RKO (cell line): ENCODE measurements around the gene PELI1.
"Not testable (repeated sequence)": the region's sequence is repeated elsewhere in the genome, so short reads cannot be mapped to it uniquely, and the experiment has no call there.

Experiments
- DNase-seq: peaks from one replicate; pipeline ENCODE4 v3.0.0-alpha.2; 2016; ENCODE audit warnings: low spot score

The PELI1 gene

DNA sequence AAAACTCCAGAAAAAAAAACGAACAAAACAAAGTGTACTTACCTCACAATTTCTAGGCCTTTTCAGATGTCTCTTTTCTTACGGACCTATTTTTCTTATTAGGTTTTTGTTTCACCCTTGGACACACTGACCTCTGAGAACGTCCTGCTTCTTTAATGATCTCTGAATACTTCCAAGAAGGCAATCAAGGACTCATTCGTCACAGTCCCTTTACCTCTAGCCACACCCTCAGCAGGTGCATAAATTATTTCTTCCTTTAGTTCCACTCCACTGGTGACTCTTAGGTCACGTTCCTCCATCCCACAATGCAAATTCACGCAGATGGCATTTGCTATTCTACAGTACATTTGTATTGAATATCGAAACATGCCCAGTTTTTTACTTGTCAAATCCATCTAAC, 21.9 kb downstream of the PELI1 start:
- DNase-seq: no peak

GRCh38 chr2:64120928-64121327, 23.3 kb downstream of the PELI1 start:
- DNase-seq: no peak

DNA sequence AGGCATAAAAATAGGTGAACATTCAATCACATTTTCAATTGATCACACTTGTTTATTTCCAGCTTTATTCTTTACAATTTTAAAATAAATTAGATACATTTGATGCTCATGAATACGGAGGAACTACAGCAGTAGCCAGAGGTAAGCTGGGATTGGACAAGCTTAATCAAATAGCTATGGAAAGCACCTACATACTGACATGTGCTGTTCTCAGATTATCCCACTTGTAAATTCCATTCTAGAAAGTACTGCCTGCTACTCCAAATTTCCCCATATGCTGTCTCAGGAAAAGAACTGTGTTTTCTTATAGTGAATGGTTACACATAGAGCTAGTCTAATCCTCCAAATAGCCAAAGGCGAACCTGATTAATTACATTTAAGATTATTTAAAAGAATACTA, 24.2 kb downstream of the PELI1 start:
- no peak for DNase-seq

DNA sequence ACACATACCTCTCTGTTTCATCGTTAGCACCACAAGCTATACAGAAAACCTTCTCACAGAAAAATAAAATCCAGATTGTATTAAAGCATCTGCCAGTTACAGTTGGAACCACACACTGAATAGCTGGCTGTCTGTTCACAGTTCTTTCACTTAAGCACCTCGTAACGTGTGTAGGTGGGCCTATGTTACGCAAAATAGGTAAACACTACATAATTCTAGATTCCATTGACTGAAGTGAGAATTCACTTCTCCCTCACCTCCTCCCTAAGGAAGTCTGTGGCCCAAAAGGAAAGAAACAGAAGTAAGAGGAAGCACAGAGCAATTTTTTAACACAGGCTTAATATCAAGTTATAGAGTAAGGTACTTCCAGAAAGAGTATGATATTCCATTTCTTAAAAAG, 24.9 kb downstream of the PELI1 start:
- DNase-seq: no peak

- peak; percentile 7 for DNase-seq
These were observed 28.2 kb downstream of the PELI1 start for GRCh38 chr2:64115808-64116598.

DNA sequence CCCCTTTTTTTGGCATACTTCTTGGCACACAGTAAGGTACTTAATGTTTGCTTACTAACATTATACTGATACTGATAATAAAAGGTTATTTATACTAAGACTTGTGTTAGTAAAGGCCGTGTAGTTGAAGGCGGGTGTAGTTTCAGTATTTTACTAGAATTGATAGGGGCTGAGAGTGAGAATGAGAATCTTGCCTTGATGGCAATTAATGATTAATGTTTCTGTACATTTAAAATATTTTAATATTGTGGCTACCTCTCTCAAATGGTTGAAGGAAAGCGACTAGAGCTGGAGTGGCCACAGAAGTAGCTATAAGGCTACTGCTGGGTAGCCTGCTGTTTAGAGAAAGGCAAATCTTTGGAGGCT, 29.3 kb downstream of the PELI1 start:
- no peak for DNase-seq

DNA sequence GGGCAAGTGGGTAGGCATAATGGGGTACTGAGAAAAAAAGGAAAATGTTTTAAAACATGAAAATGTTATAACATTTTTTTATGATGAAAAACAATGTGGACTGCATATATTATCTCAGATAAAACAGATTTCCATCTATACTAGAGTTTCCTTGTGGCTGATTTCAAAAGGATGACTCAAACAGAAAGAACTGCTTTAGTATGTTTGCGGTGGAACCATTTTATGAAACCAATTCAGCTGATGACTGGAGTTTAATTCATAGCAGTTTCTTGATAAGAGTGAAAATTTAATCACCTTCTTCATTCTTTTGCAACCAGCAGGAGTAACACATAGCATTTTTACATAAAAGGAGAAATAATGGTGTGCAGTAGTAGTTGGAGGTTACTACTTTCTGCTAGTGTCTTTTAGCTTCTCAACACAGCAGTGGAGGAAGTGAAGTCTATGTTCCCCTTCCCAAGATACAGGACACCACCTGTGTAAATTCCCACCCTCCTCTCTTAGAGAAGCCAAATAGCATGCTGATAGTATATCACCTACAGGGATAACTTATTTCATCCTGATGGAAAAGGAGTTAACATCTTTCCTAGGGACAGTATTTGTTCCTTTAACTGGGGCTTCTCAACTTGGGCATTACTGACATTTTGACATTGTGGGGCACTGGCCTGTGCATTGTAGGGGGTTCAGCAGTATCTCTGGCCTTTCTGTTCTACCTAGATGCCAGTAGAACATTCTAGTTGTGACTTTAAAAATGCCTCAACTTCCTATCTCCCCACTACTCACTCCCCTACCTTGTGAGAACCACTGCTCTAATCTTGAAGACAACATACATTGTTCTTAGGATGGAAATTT, 29.9 kb downstream of the PELI1 start:
- DNase-seq: no peak

GRCh38 chr2:64112016-64112415, 32.2 kb downstream of the PELI1 start:
- DNase-seq: no peak

DNA sequence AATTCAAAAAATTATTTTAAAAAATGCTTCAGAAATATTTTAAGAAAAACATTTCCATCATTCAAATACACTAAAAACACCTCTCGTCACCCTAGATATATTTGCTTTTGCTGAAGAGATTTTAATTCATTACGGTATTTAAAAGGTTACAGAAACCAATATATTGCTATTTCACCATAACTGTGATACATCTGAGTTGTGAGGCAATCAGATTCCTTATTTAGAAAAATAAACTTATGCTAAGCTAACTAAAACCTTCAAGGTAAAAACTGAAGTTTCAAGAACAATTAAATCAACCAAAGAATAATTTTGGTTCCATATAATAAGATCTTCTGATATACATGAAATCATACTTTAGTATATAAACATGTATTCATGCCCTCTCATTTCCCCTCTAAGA, 32.8 kb downstream of the PELI1 start:
- DNase-seq: no peak

DNA sequence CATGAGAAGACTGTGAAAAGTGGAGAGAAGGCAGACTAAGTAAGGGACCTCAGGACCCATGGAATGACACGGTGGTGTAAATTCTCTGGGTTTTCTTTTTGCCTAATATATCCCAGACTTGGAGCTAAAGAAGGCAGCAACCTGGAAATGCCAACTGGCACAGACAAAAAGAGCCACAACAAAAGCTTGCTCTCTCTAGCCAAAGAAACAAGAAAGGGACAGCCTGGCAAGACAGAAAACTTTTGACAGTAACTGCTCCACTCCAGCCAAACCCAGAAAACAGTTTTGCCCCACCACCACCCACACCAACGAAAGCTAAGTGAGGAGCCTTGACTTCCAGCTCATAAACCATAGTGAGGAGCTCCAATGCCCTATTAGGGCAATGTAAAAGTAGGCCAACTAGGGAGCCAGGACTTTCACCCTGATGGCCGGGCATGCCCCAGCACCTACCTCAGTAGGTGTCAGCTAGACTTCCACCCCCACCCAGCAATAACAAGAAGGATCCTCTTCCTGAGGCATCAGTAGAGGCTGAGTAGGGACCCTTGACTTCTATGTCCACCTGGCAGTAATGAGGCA, 35.5 kb downstream of the PELI1 start:
- DNase-seq: no peak

DNA sequence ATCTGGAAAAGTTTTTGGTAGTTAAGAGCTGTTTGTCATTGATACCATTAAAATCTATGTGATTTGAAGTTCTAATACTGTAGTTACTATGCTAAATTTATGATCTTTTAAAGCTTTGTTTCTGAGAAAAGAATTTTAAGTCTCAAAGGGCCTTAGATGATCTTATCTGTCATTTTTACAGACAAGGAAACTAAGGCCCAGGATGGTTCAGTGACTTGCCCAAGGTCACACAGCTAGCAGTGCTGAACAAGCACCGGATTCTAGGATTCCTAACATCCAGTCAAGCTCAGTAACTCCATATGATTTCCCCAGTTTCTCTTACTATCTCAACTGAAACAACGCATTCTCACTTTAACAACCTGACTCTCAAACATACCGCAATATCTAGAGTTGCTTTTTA, 37.7 kb downstream of the PELI1 start:
- DNase-seq: no peak

- DNase-seq: no peak
These were observed 38.4 kb downstream of the PELI1 start for GRCh38 chr2:64105670-64106461.

DNA sequence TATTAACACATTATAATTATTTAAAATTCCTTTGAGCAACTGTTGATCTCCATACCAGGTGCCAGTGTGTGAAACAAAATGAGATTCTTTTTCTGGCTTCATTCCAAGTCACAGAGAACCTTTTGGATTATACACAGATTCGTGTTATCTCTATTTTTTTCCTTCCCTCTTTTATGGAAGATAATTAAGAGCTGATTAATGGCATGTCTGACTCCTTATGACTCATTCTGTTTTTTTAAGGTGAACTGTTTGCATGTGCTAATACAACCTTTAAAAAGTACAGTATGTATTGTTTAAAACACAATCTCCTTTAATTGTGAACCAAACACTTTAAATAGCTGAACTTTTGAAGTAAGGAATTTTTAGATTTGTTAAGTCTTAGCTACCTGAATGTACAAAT, 39.3 kb downstream of the PELI1 start:
- DNase-seq: no peak

DNA sequence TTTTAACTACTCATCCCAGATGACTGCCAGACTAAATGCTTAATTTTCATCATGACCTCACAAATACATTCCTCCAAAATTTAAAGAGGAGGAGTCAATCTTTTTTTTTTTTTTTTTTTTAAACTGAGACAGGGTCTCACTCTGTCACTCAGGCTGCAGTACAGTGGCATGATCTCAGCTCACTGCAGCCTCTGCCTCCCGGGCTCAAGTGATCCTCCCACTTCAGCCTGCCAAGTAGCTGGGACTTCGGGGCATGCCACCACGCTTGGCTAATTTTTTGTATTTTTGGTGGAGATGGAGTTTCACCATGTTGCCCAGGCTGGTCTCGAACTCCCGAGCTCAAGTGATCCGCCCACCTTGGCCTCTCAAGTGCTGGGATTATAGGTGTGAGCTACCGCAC, 41.5 kb downstream of the PELI1 start:
- not testable (repeated sequence) for DNase-seq

GRCh38 chr2:64101141-64101591, 43.1 kb downstream of the PELI1 start:
- no peak for DNase-seq

DNA sequence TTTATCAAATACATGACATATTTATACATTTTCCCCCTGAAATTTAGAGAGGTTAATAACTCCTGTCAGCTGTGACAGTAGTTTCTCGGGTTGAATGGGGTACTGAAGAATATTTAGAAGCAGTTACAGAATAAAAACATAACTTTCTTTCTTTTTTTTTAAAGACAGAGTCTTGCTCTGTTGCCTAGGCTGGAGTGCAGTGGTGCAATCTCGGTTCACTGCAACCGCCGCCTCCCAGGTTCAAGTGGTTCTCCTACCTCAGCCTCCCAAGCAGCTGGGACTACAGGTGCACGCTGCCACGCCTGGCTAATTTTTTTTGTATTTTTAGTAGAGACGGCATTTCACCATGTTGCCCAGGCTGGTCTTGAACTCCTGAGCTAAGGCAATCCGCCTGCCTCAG, 43.6 kb downstream of the PELI1 start:
- DNase-seq: not testable (repeated sequence)

DNA sequence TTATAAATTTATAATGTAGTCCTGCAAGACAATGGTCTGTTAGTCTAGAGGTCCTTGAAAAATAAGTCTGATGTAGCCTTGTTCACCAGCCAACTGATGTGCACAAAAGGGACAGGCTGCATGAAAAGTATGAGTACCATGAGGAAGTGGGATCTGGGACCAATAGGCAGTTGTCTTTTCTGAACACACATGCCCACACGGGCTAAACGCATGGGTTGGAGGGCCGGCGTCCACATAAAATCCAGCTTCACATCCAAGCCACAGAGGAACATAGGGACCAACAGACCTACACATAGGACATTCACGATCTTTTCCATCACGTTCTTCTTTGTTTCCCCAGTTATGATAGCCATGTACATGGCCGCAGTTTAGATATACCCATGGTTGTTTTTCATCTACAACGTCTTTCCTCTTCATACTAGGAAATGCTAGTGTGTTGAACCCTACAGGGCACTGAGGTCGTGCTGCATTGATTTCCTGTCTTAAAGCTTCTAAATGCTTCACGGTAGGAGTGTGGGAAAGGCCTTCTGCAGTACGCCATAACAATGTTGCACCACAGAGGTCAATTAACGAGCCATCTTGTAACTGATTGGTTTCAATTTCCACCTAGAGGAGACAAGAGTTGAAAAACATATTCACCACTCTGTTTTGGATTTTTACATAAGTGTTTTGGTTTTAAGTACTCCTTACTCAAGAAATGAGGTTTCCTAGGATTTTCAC, 49.4 kb downstream of the PELI1 start:
- DNase-seq: no peak

DNA sequence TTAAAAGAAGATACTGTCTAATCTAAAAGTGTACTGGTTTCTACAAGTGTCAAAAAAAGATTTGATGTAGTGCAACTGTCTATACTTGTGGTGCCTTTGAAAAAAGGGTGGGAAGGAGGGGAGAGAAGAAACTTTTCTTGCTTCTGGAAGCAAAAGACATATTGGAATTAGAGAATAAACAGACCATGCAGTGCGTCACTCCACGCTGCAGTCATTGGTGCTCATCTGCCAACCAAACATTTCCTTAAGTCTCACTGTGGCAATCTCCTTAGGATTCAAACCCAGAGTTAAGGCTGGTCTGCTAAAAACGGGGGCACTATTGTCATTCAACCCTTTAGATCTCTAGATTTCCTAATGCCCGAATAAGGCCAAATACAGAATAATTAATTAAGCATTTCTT, 50.9 kb downstream of the PELI1 start:
- no peak for DNase-seq

DNA sequence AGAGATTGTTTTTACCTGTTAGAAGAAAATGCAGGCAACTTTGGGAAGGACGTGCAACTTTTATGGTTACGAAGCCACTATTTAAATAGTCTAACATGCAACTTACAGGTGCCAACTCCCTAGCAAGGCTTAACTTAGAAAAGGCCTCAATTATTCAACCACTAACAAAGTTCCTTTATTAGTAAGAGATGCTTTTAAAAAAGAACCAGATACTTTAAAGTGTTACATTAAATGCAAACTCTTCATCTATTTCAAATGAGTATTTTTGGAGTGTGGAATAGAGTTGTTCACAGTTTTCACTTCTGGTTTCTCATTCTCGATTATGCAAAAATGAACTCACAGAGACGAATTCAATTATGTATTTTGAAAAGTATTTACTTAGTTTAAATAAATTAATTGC, 51.7 kb downstream of the PELI1 start:
- DNase-seq: no peak

DNA sequence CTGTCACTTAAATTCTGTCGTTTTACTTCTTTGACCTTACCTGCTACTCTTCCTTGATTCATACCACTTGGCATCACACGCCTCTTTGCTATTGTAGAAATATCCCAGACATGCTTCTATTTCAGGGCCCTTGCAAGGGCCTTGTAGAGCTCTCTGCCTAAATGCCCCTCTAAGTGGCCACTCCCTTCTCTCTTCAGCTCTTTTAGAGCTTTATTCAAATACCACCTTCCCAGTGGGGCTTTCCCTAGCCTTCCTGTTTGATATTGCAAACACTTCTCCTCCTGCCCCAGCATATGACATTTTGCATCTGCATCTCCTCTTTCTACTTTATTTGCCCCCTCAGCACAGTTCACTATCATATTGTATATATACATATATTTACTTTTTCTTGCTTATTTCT, 54.0 kb downstream of the PELI1 start:
- DNase-seq: no peak

DNA sequence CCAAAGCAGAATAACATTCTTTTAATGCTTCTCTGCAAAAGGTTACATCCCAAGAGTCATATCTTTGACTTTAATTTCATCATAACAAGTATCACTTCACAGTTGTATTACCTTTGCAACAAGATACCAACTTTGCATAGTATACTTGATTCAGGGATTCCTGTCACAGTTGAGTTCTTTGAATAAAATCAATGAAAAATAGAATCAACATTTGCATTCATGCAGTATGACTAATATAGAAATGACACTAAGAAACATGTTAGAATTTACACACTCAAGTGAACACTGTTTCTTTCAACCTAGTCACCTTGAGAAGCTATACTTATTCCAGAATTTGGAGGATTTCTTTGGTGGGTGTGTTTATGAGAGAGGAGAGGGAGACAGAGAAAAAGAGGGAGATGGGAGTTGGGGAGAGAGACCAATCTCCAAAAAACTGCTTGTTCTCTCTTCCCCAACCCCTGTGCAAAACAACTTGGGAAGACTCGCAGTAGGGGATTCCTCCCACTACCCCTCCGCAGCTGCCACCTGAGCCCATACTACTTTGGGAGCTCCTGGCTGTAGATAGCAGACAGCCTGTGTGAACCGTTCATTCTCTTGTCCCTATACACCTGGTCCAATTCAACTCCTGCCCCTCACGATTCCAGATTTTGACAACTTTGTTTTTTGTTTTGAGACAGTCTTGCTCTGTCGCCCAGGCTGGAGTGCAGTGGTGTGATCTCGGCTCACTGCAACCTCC, 57.7 kb downstream of the PELI1 start:
- DNase-seq: no peak
